ENCODE data around the gene HOMER2.
"Not testable (repeated sequence)": the region's sequence is repeated elsewhere in the genome, so short reads cannot be mapped to it uniquely, and the experiment has no call there.

Gene HOMER2

GRCh38 chr15:82874961-82875360 lies 77.6 kb downstream of the HOMER2 start:
- DNase-seq (ENCODE audit: low read depth), result no peak
- H3K4me3 ChIP-seq (ENCODE audit: control insufficient read depth, low read depth, low read length), result no peak overlapping the region
- TF ChIP-seq CTCF (conservative IDR thresholded peaks at IDR 0.05; ENCODE audit: control insufficient read depth, insufficient read depth, low read depth, low read length), result no peak

- H3K4me3 ChIP-seq (ENCODE audit: control insufficient read depth, low read depth, low read length), result no peak overlapping the region
- DNase-seq (ENCODE audit: low read depth), result no peak
These were observed 78.3 kb downstream of the HOMER2 start for GRCh38 chr15:82874267-82874666.

GRCh38 chr15:82873000-82873680 lies 79.4 kb downstream of the HOMER2 start:
- no peak for TF ChIP-seq CTCF (conservative IDR thresholded peaks at IDR 0.05; ENCODE audit: control insufficient read depth, insufficient read depth, low read depth, low read length)
- no peak for DNase-seq (ENCODE audit: low read depth)
- H3K4me3 ChIP-seq (ENCODE audit: control insufficient read depth, low read depth, low read length), result no peak overlapping the region

More at GRCh38 chr15:82874267-82874666, 78.3 kb downstream of the HOMER2 start:
- no peak for TF ChIP-seq CTCF (conservative IDR thresholded peaks at IDR 0.05; ENCODE audit: control insufficient read depth, insufficient read depth, low read depth, low read length)

- no peak for TF ChIP-seq CTCF (conservative IDR thresholded peaks at IDR 0.05; ENCODE audit: control insufficient read depth, insufficient read depth, low read depth, low read length)
- DNase-seq (ENCODE audit: low read depth), result no peak
- no peak overlapping the region for H3K4me3 ChIP-seq (ENCODE audit: control insufficient read depth, low read depth, low read length)
These were observed 80.6 kb downstream of the HOMER2 start for GRCh38 chr15:82871832-82872484.

GRCh38 chr15:82871358-82871757 lies 81.2 kb downstream of the HOMER2 start:
- no peak for TF ChIP-seq CTCF (conservative IDR thresholded peaks at IDR 0.05; ENCODE audit: control insufficient read depth, insufficient read depth, low read depth, low read length)
- no peak for DNase-seq (ENCODE audit: low read depth)
- H3K4me3 ChIP-seq (ENCODE audit: control insufficient read depth, low read depth, low read length), result no peak overlapping the region

GRCh38 chr15:82870727-82871320 lies 81.7 kb downstream of the HOMER2 start:
- TF ChIP-seq CTCF (conservative IDR thresholded peaks at IDR 0.05; ENCODE audit: control insufficient read depth, insufficient read depth, low read depth, low read length), result no peak
- no peak for DNase-seq (ENCODE audit: low read depth)
- no peak overlapping the region for H3K4me3 ChIP-seq (ENCODE audit: control insufficient read depth, low read depth, low read length)

GRCh38 chr15:82865981-82866380 lies 86.5 kb downstream of the HOMER2 start:
- DNase-seq (ENCODE audit: low read depth); H3K4me3 ChIP-seq (ENCODE audit: control insufficient read depth, low read depth, low read length): not testable (repeated sequence)

GRCh38 chr15:82865581-82865980 lies 86.9 kb downstream of the HOMER2 start:
- DNase-seq (ENCODE audit: low read depth); H3K4me3 ChIP-seq (ENCODE audit: control insufficient read depth, low read depth, low read length): not testable (repeated sequence)

All from fibroblast of mammary gland (primary cell).